ENCODE results near the gene GMPPB. TPM values are rescaled to one million over a fixed set of nuclear protein-coding genes. Genes with fewer than 3 reads are reported as not detected.
"Not testable (repeated sequence)": the region's sequence is repeated elsewhere in the genome, so short reads cannot be mapped to it uniquely, and the experiment has no call there.

Gene GMPPB
- total RNA-seq, 3 donors from 2014 or later, result 17.4 to 40.0 (median 21.2) TPM

DNA sequence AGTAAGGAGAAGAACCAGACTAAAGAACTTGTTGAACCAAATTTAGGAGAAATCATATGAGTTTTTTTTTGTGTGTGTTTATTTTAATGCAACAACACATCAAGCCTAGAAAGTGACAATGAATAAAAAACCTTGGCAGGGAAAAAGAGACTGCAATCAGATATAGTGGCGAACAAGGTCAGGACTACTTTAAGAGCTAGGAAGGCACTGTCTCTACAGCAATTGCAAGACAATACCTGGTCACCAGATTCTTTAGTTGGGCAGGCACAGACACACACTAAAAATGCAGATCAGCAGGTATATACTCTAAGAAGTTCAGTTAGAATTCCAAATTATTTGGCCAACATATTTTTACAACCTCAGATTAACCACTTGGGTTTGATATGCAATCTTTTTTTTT lies 30.8 kb upstream of the GMPPB start:
- Histone ChIP-seq H3K27ac (no peak overlapping the region), H3K27me3 (no peaks in the 10 kb centered on the region), H3K9me3 (no peaks in the 10 kb centered on the region), H3K4me3 (no peak overlapping the region), H3K36me3 (no peaks in the 10 kb centered on the region), H3K4me1 (no peaks in the 10 kb centered on the region)
- DNase-seq (ENCODE audit: low spot score in 2 of 2), result no peak
- intact Hi-C loops (cut with DNase I; ENCODE audit: low total_unique reads), result loop anchor here (1.0 kb wide), 1 partner anchor 19 kb away; no protein-coding TSS in a partner anchor
- no peak for TF ChIP-seq CTCF (IDR thresholded peaks at IDR 0.05)
- no peak for TF ChIP-seq POLR2A (IDR thresholded peaks at IDR 0.05)
- no peak for TF ChIP-seq POLR2AphosphoS5 (IDR thresholded peaks at IDR 0.05)

GRCh38 chr3:49751501-49751900 lies 27.8 kb upstream of the GMPPB start:
- Histone ChIP-seq H3K36me3 (no peaks in the 10 kb centered on the region), H3K4me1 (no peaks in the 10 kb centered on the region), H3K27ac (no peak overlapping the region), H3K27me3 (no peaks in the 10 kb centered on the region), H3K9me3 (no peaks in the 10 kb centered on the region), H3K4me3 (no peak overlapping the region)
- DNase-seq (ENCODE audit: low spot score in 2 of 2), result no peak
- no peak for TF ChIP-seq POLR2AphosphoS5 (IDR thresholded peaks at IDR 0.05)
- no peak for TF ChIP-seq CTCF (IDR thresholded peaks at IDR 0.05)
- no peak for TF ChIP-seq POLR2A (IDR thresholded peaks at IDR 0.05)
- intact Hi-C loops (cut with DNase I; ENCODE audit: low total_unique reads), result no loop called here

GRCh38 chr3:49750056-49750455 lies 26.3 kb upstream of the GMPPB start:
- no peaks in the 10 kb centered on the region for H3K36me3 ChIP-seq
- no peak overlapping the region for H3K27ac ChIP-seq
- intact Hi-C loops (cut with DNase I; ENCODE audit: low total_unique reads), result no loop called here
- H3K27me3 ChIP-seq, result no peaks in the 10 kb centered on the region
- no peak overlapping the region for H3K4me3 ChIP-seq
- TF ChIP-seq POLR2A (IDR thresholded peaks at IDR 0.05) (no peak), POLR2AphosphoS5 (IDR thresholded peaks at IDR 0.05) (no peak), CTCF (IDR thresholded peaks at IDR 0.05) (no peak)
- H3K4me1 ChIP-seq, result no peaks in the 10 kb centered on the region
- H3K9me3 ChIP-seq, result no peaks in the 10 kb centered on the region
- DNase-seq (ENCODE audit: low spot score in 2 of 2), result no peak

- DNase-seq (ENCODE audit: low spot score in 2 of 2); H3K27ac ChIP-seq; H3K4me1 ChIP-seq; H3K36me3 ChIP-seq; H3K9me3 ChIP-seq; H3K27me3 ChIP-seq; intact Hi-C loops (cut with DNase I; ENCODE audit: low total_unique reads); H3K4me3 ChIP-seq: not testable (repeated sequence)
These were observed 25.1 kb upstream of the GMPPB start for GRCh38 chr3:49748874-49749273.

DNA sequence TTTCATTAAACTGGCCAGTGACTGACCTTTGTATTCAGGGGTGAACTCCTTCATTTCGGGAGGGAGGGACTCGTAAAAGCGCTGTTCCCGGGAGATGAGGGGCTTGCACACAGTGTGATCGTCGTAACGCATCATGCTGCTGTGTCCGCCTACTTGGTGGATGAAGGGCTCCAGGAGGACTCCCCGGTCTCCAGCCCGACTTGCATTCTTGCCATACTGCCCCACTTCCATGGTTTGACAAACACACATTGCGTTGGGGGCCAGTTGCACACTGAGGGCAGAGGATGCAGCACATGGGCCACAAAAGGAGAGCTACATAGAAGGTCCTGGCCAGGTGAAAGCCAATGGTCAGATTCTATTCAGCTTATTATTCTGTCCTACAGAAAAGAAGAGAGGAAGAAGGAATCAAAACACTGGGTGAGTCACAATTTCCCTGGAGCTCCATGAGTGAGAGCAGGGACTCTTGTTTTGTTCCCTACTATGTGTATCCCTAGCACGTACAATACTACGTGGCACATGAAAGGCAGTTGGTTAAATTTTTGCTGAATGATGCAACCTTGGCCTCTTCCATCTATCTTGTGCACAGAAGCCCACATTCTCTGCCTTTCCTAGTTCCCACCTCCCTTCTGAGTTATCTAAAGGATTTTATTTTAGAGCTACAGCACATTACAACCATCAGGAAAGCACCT lies 24.2 kb upstream of the GMPPB start:
- Histone ChIP-seq H3K9me3 (no peaks in the 10 kb centered on the region), H3K27ac (no peak overlapping the region), H3K36me3 (no peaks in the 10 kb centered on the region), H3K27me3 (no peaks in the 10 kb centered on the region), H3K4me3 (no peak overlapping the region), H3K4me1 (no peaks in the 10 kb centered on the region)
- no peak for DNase-seq (ENCODE audit: low spot score in 2 of 2)
- no peak for TF ChIP-seq CTCF (IDR thresholded peaks at IDR 0.05)
- TF ChIP-seq POLR2AphosphoS5 (IDR thresholded peaks at IDR 0.05), result no peak
- TF ChIP-seq POLR2A (IDR thresholded peaks at IDR 0.05), result no peak
- intact Hi-C loops (cut with DNase I; ENCODE audit: low total_unique reads), result no loop called here
